ENCODE results near the gene SLC22A25.
"Not testable (repeated sequence)": the region's sequence is repeated elsewhere in the genome, so short reads cannot be mapped to it uniquely, and the experiment has no call there.

SLC22A25 gene

GRCh38 chr11:63235471-63236461 is 7.6 kb downstream of the SLC22A25 start:
- FAIRE-seq; DNase-seq (ENCODE audit: insufficient read length, low spot score): not testable (repeated sequence)

DNA sequence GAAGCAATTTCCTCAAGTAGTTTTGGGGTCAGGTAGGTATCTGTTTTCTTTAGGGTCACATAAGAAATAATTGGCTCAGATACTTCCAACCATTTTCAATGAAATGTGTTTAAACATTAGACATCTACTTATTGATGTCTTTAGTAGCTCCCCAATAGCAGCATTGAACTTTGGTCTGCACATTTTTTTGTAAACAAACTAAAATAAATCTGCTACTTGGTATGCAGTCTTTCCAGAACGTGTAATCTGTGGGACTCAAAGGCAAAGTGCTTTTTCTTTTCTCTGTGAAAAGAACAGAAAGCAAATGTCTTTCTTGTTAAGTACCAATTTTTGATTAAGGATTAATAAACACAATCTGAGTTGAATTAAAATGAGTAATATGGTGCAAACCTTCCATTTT is 13.6 kb downstream of the SLC22A25 start:
- DNase-seq (ENCODE audit: insufficient read length, low spot score) (no peak), FAIRE-seq (no peak)

- no peak for FAIRE-seq
- no peak for DNase-seq (ENCODE audit: insufficient read length, low spot score)
Measured at GRCh38 chr11:63227521-63228107, 15.8 kb downstream of the SLC22A25 start.

GRCh38 chr11:63226488-63227114 is 16.8 kb downstream of the SLC22A25 start:
- no peak for FAIRE-seq

GRCh38 chr11:63214093-63214492 is 29.3 kb downstream of the SLC22A25 start:
- DNase-seq (ENCODE audit: insufficient read length, low spot score) (no peak), FAIRE-seq (no peak)

More at GRCh38 chr11:63226488-63227114, 16.8 kb downstream of the SLC22A25 start:
- no peak for DNase-seq (ENCODE audit: insufficient read length, low spot score)

- FAIRE-seq (no peak), DNase-seq (ENCODE audit: insufficient read length, low spot score) (peak; percentile 12)
Measured at GRCh38 chr11:63212742-63213141, 30.7 kb downstream of the SLC22A25 start.

- no peak for FAIRE-seq
- no peak for DNase-seq (ENCODE audit: insufficient read length, low spot score)
Measured at GRCh38 chr11:63210111-63210510, 33.3 kb downstream of the SLC22A25 start.

Data from GM19239 (cell line).